Astrocyte (in vitro differentiated cells and primary cell): ENCODE data around the gene JAML.

ENCODE experiments used
- EZH2 ChIP-seq: IDR thresholded peaks from 2 replicates; pipeline ENCODE4 v1.6.1; 2012; ENCODE audit warnings: mild to moderate bottlenecking, low read length, inconsistent platforms; ENCODE audit not compliant: insufficient read depth
- TF ChIP-seq, protein P1 (sequence below): IDR thresholded peaks from 2 replicates; pipeline ENCODE4 v1.5.1; 2011; ENCODE audit warnings: low read depth, mild to moderate bottlenecking, inconsistent platforms, low read length, moderate library complexity; ENCODE audit not compliant: insufficient read depth

DNA sequence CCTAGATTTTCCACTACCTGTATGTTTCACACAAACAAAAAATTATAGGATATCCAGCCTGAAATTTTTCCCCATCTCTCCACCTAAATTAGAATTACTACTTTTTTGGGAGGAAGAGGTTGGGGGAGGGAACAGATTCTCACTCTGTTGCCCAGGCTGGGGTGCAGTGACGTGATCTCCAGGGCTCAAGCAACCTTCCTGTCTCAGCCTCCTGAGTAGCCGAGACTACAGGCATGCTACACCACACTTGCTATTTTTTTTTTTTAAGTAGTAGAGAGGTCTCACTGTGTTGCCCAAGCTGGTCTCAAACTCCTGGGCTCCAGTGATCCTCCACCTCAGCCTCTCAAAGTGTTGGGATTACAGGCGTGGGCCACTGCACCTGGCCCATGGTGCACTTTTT is 9.5 kb downstream of the JAML start:
- TF ChIP-seq, protein P1, sequence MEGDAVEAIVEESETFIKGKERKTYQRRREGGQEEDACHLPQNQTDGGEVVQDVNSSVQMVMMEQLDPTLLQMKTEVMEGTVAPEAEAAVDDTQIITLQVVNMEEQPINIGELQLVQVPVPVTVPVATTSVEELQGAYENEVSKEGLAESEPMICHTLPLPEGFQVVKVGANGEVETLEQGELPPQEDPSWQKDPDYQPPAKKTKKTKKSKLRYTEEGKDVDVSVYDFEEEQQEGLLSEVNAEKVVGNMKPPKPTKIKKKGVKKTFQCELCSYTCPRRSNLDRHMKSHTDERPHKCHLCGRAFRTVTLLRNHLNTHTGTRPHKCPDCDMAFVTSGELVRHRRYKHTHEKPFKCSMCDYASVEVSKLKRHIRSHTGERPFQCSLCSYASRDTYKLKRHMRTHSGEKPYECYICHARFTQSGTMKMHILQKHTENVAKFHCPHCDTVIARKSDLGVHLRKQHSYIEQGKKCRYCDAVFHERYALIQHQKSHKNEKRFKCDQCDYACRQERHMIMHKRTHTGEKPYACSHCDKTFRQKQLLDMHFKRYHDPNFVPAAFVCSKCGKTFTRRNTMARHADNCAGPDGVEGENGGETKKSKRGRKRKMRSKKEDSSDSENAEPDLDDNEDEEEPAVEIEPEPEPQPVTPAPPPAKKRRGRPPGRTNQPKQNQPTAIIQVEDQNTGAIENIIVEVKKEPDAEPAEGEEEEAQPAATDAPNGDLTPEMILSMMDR: no peak
- no peak for TF ChIP-seq EZH2
